GM19467 (cell line): ENCODE results near the gene BTBD7.

Experiments used
- ATAC-seq: cut with Tn5 transposase; IDR thresholded peaks from one replicate; pipeline ENCODE4 v1.9.1; 2021; ENCODE audit warnings: mild to moderate bottlenecking, moderate library complexity; ENCODE audit not compliant: unreplicated experiment

Gene BTBD7

GRCh38 chr14:93329965-93330608 lies 2.7 kb downstream of the BTBD7 start:
- no peak for ATAC-seq

- no peak for ATAC-seq
These were observed 4.3 kb downstream of the BTBD7 start for GRCh38 chr14:93328546-93328945.

GRCh38 chr14:93326196-93326595 lies 6.6 kb downstream of the BTBD7 start:
- ATAC-seq: no peak

GRCh38 chr14:93323600-93324174 lies 9.1 kb downstream of the BTBD7 start:
- ATAC-seq: no peak

GRCh38 chr14:93322929-93323599 lies 9.8 kb downstream of the BTBD7 start:
- ATAC-seq: no peak

- ATAC-seq: no peak
These were observed 12.3 kb downstream of the BTBD7 start for GRCh38 chr14:93320489-93320888.

- no peak for ATAC-seq
These were observed 12.9 kb downstream of the BTBD7 start for GRCh38 chr14:93319958-93320357.

GRCh38 chr14:93319494-93319893 lies 13.3 kb downstream of the BTBD7 start:
- ATAC-seq: no peak

GRCh38 chr14:93318927-93319326 lies 13.9 kb downstream of the BTBD7 start:
- no peak for ATAC-seq

GRCh38 chr14:93317875-93318807 lies 14.7 kb downstream of the BTBD7 start:
- ATAC-seq: no peak

- ATAC-seq: no peak
These were observed 15.5 kb downstream of the BTBD7 start for GRCh38 chr14:93317210-93317874.

- ATAC-seq: no peak
These were observed 16.1 kb downstream of the BTBD7 start for GRCh38 chr14:93316716-93317115.

- ATAC-seq: no peak
These were observed 17.3 kb downstream of the BTBD7 start for GRCh38 chr14:93315575-93315974.

- ATAC-seq: no peak
These were observed 21.8 kb downstream of the BTBD7 start for GRCh38 chr14:93311082-93311481.

- ATAC-seq: no peak
These were observed 23.3 kb downstream of the BTBD7 start for GRCh38 chr14:93309427-93309966.

- no peak for ATAC-seq
These were observed 24.0 kb downstream of the BTBD7 start for GRCh38 chr14:93308686-93309345.

- no peak for ATAC-seq
These were observed 26.0 kb downstream of the BTBD7 start for GRCh38 chr14:93306812-93307211.

GRCh38 chr14:93305725-93306418 lies 27.0 kb downstream of the BTBD7 start:
- no peak for ATAC-seq

- ATAC-seq: no peak
These were observed 28.1 kb downstream of the BTBD7 start for GRCh38 chr14:93304771-93305170.
